Measurements from ENCODE around the gene AP3M1. TPM values are rescaled to one million over a fixed set of nuclear protein-coding genes. Genes with fewer than 3 reads are reported as not detected.
A peak's percentile ranks its signal among the peaks of the same experiment; 100 is the strongest.
"Not testable (repeated sequence)": the region's sequence is repeated elsewhere in the genome, so short reads cannot be mapped to it uniquely, and the experiment has no call there.

AP3M1 gene
- total RNA-seq, 1 donor from 2014 or later, result 58.3 TPM

- Histone ChIP-seq H3F3A (ENCODE audit: low read depth) (peaks cover 20% of the 10 kb centered on the region), H3K27ac (peak overlapping the region; percentile 94), H3K36me3 (no peaks in the 10 kb centered on the region), H3K9me3 (ENCODE audit: low read depth) (no peaks in the 10 kb centered on the region), H3K79me2 (ENCODE audit: low read depth) (peaks cover 93% of the 10 kb centered on the region), H3K27me3 (no peaks in the 10 kb centered on the region), H3K4me2 (peak overlapping the region; percentile 84), H2AFZ (replicated peaks) (peak overlapping the region; percentile 84), H3K9ac (peak overlapping the region; percentile 63), H4K20me1 (ENCODE audit: low read depth) (peaks cover 6% of the 10 kb centered on the region), H3K4me1 (peaks cover 21% of the 10 kb centered on the region), H3K4me3 (peak overlapping the region; percentile 98)
- H3K27ac Mint-ChIP-seq, result no peak overlapping the region
- no peak for DNase-seq (ENCODE audit: low spot score)
- TF ChIP-seq, protein P1, sequence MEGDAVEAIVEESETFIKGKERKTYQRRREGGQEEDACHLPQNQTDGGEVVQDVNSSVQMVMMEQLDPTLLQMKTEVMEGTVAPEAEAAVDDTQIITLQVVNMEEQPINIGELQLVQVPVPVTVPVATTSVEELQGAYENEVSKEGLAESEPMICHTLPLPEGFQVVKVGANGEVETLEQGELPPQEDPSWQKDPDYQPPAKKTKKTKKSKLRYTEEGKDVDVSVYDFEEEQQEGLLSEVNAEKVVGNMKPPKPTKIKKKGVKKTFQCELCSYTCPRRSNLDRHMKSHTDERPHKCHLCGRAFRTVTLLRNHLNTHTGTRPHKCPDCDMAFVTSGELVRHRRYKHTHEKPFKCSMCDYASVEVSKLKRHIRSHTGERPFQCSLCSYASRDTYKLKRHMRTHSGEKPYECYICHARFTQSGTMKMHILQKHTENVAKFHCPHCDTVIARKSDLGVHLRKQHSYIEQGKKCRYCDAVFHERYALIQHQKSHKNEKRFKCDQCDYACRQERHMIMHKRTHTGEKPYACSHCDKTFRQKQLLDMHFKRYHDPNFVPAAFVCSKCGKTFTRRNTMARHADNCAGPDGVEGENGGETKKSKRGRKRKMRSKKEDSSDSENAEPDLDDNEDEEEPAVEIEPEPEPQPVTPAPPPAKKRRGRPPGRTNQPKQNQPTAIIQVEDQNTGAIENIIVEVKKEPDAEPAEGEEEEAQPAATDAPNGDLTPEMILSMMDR (IDR thresholded peaks at IDR 0.05), result no peak
- TF ChIP-seq EZH2 (IDR thresholded peaks at IDR 0.05) (no peak), EZH2phosphoT487 (IDR thresholded peaks at IDR 0.05) (no peak)
- no peaks in the 10 kb centered on the region for H3K9me3 Mint-ChIP-seq
- H3K36me3 Mint-ChIP-seq, result peaks cover 5% of the 10 kb centered on the region
- H3K4me3 Mint-ChIP-seq, result no peak overlapping the region
- peaks cover 19% of the 10 kb centered on the region for H3K4me1 Mint-ChIP-seq
- no peaks in the 10 kb centered on the region for H3K27me3 Mint-ChIP-seq (ENCODE audit: insufficient read depth, low read depth)
Observed at GRCh38 chr10:74151879-74152722, 1.5 kb upstream of the AP3M1 start.

DNA sequence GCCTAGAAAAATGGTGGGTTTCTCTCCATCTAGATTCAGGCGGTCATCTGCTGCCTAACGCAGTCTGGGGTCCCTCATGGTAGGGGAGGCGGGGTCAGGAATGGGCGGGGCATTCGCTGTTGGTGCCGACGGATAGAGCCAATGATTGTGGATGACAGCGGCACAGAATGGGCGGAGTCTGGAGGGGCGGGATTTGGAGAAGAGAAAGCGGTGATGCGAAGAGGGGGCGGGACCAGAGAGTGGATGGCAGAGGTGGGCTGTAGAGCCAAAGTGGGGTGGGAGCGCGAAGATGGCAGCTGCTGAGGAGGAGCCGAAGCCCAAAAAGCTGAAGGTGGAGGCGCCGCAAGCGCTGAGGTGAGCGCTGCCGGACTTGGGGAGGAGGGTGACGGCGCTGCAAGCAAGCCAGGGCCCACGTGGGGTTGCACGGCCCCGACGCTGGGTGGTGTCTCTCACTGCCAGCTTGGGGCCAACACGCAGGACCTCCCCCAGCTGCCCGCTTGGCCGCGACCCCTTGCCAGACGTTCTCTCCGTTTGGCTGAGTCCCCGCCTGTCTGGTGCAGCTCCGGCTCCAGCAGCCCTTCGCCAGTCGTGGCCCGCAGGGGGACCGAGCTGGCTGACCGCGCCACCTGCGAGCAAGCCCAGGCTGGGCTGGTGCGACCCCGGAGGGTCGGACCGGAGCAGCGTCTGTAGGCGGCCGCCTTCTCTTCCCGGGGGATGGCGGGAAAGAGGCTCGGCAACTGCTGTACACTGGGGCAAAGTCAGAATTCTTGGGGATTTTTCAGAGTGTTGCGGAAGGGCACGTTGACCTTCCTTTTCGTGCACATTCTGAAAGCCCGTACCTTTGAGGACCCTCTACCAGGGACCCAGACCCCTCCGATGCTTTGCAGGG, 606 bp upstream of the AP3M1 start, which contains the start of gene ADK:
Gene ADK (plus strand): TSS at position 232 of the 889 bp plus-strand sequence. CDS start 58 bp downstream, at position 290.
- H3K27ac ChIP-seq, result peak within 1 kb of the TSS; percentile 95
- peaks cover 19% of the 10 kb centered on the region for H3K4me1 Mint-ChIP-seq

DNA sequence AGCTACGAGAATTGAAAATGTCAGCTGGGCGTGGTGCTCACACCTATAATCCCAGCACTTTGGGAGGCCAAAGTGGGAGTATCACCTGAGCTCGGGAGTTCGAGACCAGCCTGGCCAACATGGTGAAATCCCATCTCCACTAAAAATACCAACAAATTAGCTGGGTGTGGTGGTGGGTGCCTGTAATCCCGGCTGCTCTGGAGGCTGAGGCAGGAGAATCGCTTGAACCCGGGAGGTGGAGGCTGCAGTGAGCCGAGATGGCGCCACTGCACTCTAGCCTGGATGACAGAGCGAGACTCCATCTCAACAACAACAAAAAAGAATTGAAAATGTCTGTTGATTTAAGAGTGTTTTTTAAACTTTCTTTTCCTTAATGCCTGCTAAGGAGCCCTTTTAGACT, 3.6 kb downstream of the AP3M1 start:
- H3K9me3 Mint-ChIP-seq; H3K4me2 ChIP-seq; H3K4me3 ChIP-seq; H3K4me3 Mint-ChIP-seq; DNase-seq (ENCODE audit: low spot score); H3K9ac ChIP-seq; H3K36me3 Mint-ChIP-seq; H2AFZ ChIP-seq (replicated peaks); H3K9me3 ChIP-seq (ENCODE audit: low read depth); H3K36me3 ChIP-seq; H3K27me3 ChIP-seq; H3K27me3 Mint-ChIP-seq (ENCODE audit: insufficient read depth, low read depth); H3K4me1 Mint-ChIP-seq; H3K4me1 ChIP-seq; H3K27ac Mint-ChIP-seq; H3K27ac ChIP-seq: not testable (repeated sequence)
- Histone ChIP-seq H3K79me2 (ENCODE audit: low read depth) (peaks cover 89% of the 10 kb centered on the region), H4K20me1 (ENCODE audit: low read depth) (peaks cover 12% of the 10 kb centered on the region), H3F3A (ENCODE audit: low read depth) (peaks cover 18% of the 10 kb centered on the region)

More for the DNA sequence above, 606 bp upstream of the AP3M1 start, which contains the start of gene ADK:
- Histone ChIP-seq H3K27me3 (no peaks in the 10 kb centered on the region), H4K20me1 (ENCODE audit: low read depth) (peaks cover 6% of the 10 kb centered on the region), H2AFZ (replicated peaks) (peak within 1 kb of the TSS; percentile 94), H3K4me1 (peaks cover 21% of the 10 kb centered on the region), H3F3A (ENCODE audit: low read depth) (peaks cover 20% of the 10 kb centered on the region), H3K4me2 (peak within 1 kb of the TSS; percentile 89), H3K4me3 (peak within 1 kb of the TSS; percentile 98), H3K36me3 (no peaks in the 10 kb centered on the region), H3K9ac (peak within 1 kb of the TSS; percentile 86), H3K9me3 (ENCODE audit: low read depth) (no peaks in the 10 kb centered on the region), H3K79me2 (ENCODE audit: low read depth) (peaks cover 93% of the 10 kb centered on the region)
- H3K4me3 Mint-ChIP-seq, result no peak within 1 kb of the TSS
- no peaks in the 10 kb centered on the region for H3K9me3 Mint-ChIP-seq
- no peak within 1 kb of the TSS for H3K27ac Mint-ChIP-seq
- peaks cover 5% of the 10 kb centered on the region for H3K36me3 Mint-ChIP-seq
- H3K27me3 Mint-ChIP-seq (ENCODE audit: insufficient read depth, low read depth), result no peaks in the 10 kb centered on the region
- TF ChIP-seq EZH2phosphoT487 (IDR thresholded peaks at IDR 0.05), result no peak
- TF ChIP-seq, protein P1 (IDR thresholded peaks at IDR 0.05), result peak; percentile 55
- peak; percentile 99 for DNase-seq (ENCODE audit: low spot score)

Measured in neural progenitor cell (in vitro differentiated cells).